UCSD-AML1 (cell line): ENCODE results near the gene OR4M1.
"Not testable (repeated sequence)": the region's sequence is repeated elsewhere in the genome, so short reads cannot be mapped to it uniquely, and the experiment has no call there.

Experiments used
- DNase-seq: peaks from one replicate; lab custom pipeline; 2025; ENCODE audit not compliant: unreplicated experiment; lab: John Stamatoyannopoulos, UW

Gene OR4M1

DNA sequence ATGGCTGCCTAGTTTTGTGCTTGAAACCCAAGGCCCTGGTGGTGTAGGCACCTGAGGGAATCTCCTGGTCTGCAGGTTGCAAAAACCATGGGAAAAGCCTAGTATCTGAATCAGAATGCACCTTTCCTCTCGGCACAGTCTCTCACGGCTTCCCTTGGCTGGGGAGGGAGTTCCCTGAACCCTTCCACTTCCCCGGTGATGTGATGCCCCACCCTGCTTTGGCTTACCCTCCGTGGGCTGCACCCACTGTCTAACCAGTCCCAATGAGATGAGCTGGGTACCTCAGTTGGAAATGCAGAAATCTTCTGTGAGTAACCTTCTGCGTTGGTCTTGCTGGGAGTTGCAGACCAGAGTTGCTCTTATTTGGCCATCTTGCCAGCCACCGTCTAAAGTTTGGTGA, 47.7 kb downstream of the OR4M1 start:
- not testable (repeated sequence) for DNase-seq

DNA sequence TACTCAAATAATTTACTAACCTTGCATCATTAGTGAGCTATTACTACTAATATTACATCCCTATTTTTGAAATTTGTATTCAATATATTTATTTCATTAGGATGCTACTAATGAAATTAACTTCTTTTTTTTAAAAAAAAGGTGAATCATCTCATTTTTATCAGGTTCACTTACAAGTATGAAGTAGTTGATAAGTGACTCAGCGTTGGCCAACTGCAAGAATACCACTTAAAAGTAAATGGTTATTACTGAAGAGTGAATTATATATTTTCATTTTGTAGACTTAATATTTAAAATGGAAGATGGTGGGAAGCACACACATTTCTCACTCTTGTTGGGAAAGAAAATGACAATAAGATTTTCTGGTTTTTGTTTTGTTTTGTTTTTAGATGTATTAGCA, 49.9 kb downstream of the OR4M1 start:
- no peak for DNase-seq

DNA sequence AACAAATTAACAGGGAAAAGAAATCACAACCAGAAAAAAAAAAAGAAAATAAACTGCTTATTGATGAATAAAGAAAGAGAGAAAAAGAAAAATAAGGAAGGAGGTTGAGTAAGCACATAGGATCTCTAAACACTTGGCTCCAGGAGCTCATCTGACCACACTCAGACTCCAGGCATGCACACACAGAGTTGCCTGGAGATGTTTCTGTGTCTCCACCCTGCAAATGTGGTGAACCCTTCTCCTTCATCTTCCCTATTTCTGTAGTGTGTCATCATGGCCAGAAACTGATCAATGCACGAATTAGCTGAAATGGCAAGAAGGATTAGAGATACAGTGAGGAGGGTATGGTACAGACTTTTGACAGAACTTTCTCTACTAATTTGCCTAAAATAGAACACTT, 50.5 kb downstream of the OR4M1 start:
- no peak for DNase-seq

DNA sequence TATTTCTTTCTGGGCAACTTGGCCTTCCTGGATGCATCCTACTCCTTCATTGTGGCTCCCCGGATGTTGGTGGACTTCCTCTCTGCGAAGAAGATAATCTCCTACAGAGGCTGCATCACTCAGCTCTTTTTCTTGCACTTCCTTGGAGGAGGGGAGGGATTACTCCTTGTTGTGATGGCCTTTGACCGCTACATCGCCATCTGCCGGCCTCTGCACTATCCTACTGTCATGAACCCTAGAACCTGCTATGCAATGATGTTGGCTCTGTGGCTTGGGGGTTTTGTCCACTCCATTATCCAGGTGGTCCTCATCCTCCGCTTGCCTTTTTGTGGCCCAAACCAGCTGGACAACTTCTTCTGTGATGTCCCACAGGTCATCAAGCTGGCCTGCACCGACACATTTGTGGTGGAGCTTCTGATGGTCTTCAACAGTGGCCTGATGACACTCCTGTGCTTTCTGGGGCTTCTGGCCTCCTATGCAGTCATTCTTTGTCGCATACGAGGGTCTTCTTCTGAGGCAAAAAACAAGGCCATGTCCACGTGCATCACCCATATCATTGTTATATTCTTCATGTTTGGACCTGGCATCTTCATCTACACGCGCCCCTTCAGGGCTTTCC, 54.4 kb downstream of the OR4M1 start:
- DNase-seq = not testable (repeated sequence)

DNA sequence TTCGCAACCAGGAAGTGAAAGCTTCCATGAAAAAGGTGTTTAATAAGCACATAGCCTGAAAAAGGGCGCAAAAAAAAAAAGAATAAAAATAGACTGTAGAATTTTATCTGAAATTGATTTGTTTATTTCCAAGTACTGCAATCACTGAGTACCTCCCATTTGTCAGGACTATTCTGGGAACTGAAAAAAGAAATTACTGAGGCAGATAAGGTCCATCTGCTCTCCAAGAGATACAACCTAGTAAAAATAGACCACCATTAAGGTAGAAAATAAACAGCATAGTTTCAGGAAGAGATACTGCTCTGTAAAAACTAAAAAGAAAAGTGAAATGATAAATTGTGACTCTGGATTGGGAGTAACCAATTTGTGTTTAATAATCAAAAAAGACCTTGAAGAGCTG, 55.0 kb downstream of the OR4M1 start:
- no peak for DNase-seq
